HepG2 (cell line): ENCODE data around the gene PDLIM5. TPM values are rescaled to one million over a fixed set of nuclear protein-coding genes. Genes with fewer than 3 reads are reported as not detected.

Experiments used
- ATAC-seq: fragments of 200-7000 bp; cut with Tn5 transposase; 3 replicates; pipeline ENCODE4 v1.9.1; 2020; ENCODE audit warnings: mild to moderate bottlenecking, moderate library complexity
- BruUV-seq: library from RNA; stranded (reverse); fragments of 400-500 nt; replicated peaks from 2 replicates; lab custom pipeline; 2021; lab: Mats Ljungman, UMichigan
- CTCF ChIA-PET: fragments of 300-600 bp; formaldehyde crosslinking; extraction: SDS; loops from one replicate; lab custom pipeline; 2021; ENCODE audit warnings: low total read pairs, inconsistent platforms, low intra/inter-chr PET ratio; lab: Yijun Ruan, JAX
- POLR2A ChIA-PET: fragments of 350-600 bp; sonication (Branson Sonifier 250); formaldehyde crosslinking; loops from one replicate; lab custom pipeline; 2020; ENCODE audit warnings: antibody characterized with exemption, inconsistent platforms; lab: Yijun Ruan, JAX
- DNase-seq: peaks from one replicate; pipeline ENCODE4 v3.0.0-alpha.2; 2015; ENCODE audit warnings: low spot score
- FAIRE-seq: peaks from 3 replicates; lab custom pipeline; 2011; peaks lifted over from hg19 to GRCh38; lab: Jason Lieb, UNC
- H2AFZ ChIP-seq: one replicate; pipeline ENCODE4 v1.6.1; 2011; ENCODE audit warnings: low read length, inconsistent platforms
- H3K27ac ChIP-seq: fragments of 300-600 bp; 3 replicates; pipeline ENCODE4 v1.8.0; 2011; ENCODE audit warnings: mixed run types, mild to moderate bottlenecking, mixed read lengths, low read length, inconsistent platforms; ENCODE audit not compliant: insufficient read depth; ENCODE audit errors: extremely low read length
- H3K27me3 ChIP-seq, 2 experiments: fragments of 200-600 bp in 1 of 2; 2 replicates in 1 of 2; 3 replicates in 1 of 2; pipeline versions ENCODE4 v1.6.0 to v1.8.0; 2011; ENCODE audit warnings: low read length in 2 of 2, mild to moderate bottlenecking in 2 of 2, moderate library complexity in 2 of 2, inconsistent platforms in 1 of 2; ENCODE audit not compliant: insufficient read depth in 2 of 2, control insufficient read depth in 1 of 2
- H3K36me3 ChIP-seq, 2 experiments: fragments of 200-600 bp in 1 of 2; replicated peaks in 1 of 2; 2 replicates in 1 of 2; 3 replicates in 1 of 2; pipeline versions ENCODE4 v1.5.1 to v1.8.0; 2011; ENCODE audit warnings: low read length in 2 of 2, inconsistent platforms in 1 of 2; ENCODE audit not compliant: insufficient read depth in 2 of 2, control insufficient read depth in 1 of 2
- H3K4me1 ChIP-seq: 2 replicates; pipeline ENCODE4 v1.5.1; 2012; ENCODE audit warnings: low read length, inconsistent platforms; ENCODE audit not compliant: insufficient read depth
- H3K4me2 ChIP-seq: 2 replicates; pipeline ENCODE4 v1.6.0; 2011; ENCODE audit warnings: low read depth, low read length, inconsistent platforms
- H3K4me3 ChIP-seq, 3 experiments: fragments of 200-600 bp in 1 of 3; sonication (generic), shearing (Covaris generic) in 1 of 3; replicated peaks in 1 of 3; 2 replicates each; pipeline ENCODE4 v1.5.1; 2011 to 2016; ENCODE audit warnings: low read length in 3 of 3, inconsistent platforms in 2 of 3, low read depth in 2 of 3, mild to moderate bottlenecking in 2 of 3, control low read depth in 1 of 3, mixed read lengths in 1 of 3; ENCODE audit not compliant: insufficient read depth in 1 of 3
- H3K79me2 ChIP-seq: one replicate; pipeline ENCODE4 v1.6.1; 2011; ENCODE audit warnings: low read length, inconsistent platforms; ENCODE audit not compliant: insufficient read depth
- H3K9ac ChIP-seq: 2 replicates; pipeline ENCODE4 v1.6.0; 2011; ENCODE audit warnings: mild to moderate bottlenecking, low read depth, low read length, inconsistent platforms; ENCODE audit not compliant: insufficient read depth
- H3K9me3 ChIP-seq: 2 replicates; pipeline ENCODE4 v1.5.1; 2012; ENCODE audit warnings: mild to moderate bottlenecking, low read length
- H4K20me1 ChIP-seq: 2 replicates; pipeline ENCODE4 v1.6.0; 2011; ENCODE audit warnings: inconsistent platforms, mild to moderate bottlenecking, low read length, moderate library complexity; ENCODE audit not compliant: insufficient read depth
- CENPT ChIP-seq: sonication (generic); formaldehyde crosslinking; IDR thresholded peaks from 2 replicates; pipeline ENCODE4 v1.8.0; 2022; ENCODE audit warnings: low read depth, mild to moderate bottlenecking, moderate library complexity, missing genetic modification reagents
- FOXO4 ChIP-seq: sonication (generic); formaldehyde crosslinking; conservative IDR thresholded peaks from 2 replicates; pipeline ENCODE4 v1.8.1; 2023; ENCODE audit warnings: missing genetic modification reagents
- MAFF ChIP-seq: IDR thresholded peaks from 2 replicates; pipeline ENCODE4 v1.6.1; 2011; ENCODE audit warnings: low read depth, low read length, improper control_type of control experiment
- MAFK ChIP-seq, 2 experiments: IDR thresholded peaks in 1 of 2; conservative IDR thresholded peaks in 1 of 2; 2 replicates each; pipeline ENCODE4 v1.6.1; 2011; ENCODE audit warnings: improper control_type of control experiment in 2 of 2, low read length in 2 of 2
- ZBTB2 ChIP-seq: sonication (generic); formaldehyde crosslinking; IDR thresholded peaks from 2 replicates; pipeline ENCODE4 v1.8.0; 2022; ENCODE audit warnings: low read depth, missing genetic modification reagents
- ZNF142 ChIP-seq: sonication (generic); formaldehyde crosslinking; IDR thresholded peaks from 2 replicates; pipeline ENCODE4 v1.4.0; 2020; ENCODE audit warnings: missing genetic modification reagents
- ZNF260 ChIP-seq: sonication (generic); formaldehyde crosslinking; IDR thresholded peaks from 2 replicates; pipeline ENCODE4 v1.4.0; 2020; ENCODE audit warnings: missing genetic modification reagents, low read depth, mild to moderate bottlenecking, borderline replicate concordance
- ZNF430 ChIP-seq: sonication (generic); formaldehyde crosslinking; IDR thresholded peaks from 2 replicates; pipeline ENCODE4 v1.9.0; 2021; ENCODE audit warnings: mild to moderate bottlenecking, missing genetic modification reagents
- WGBS: methylation state at CpG from one replicate; pipeline ENCODE4 v1.1.6; 2017; ENCODE audit warnings: low lambda C conversion rate; 5-methylcytosine and 5-hydroxymethylcytosine counted together
- in situ Hi-C: cut with HindIII; loops from 2 replicates; pipeline ENCODE4 v1.10.0; 2017; ENCODE audit warnings: low pct_unique_long_range_greater_than_20kb; ENCODE audit not compliant: extremely low pct_ligation_motif_present
- intact Hi-C: fragments of 100-400 bp; cut with micrococcal nuclease; formaldehyde crosslinking; loops from one replicate; pipeline ENCODE4 v1.10.0; 2022; ENCODE audit not compliant: unreplicated experiment
- polyA plus RNA-seq, 8 experiments: library from polyadenylated mRNA; depleted of rRNA in 3 of 8; stranded (reverse) in 7 of 8; unstranded in 1 of 8; fragments of >200 nt; fragmentation: Illumina TruSeq in 4 of 8; extraction: Trizol in 4 of 8; gene quantifications; 2 replicates each; pipeline versions ENCODE4 v1.2.1 to v1.2.3, GENCODE V29; 2011 to 2016; ENCODE audit warnings: low read depth in 4 of 8, missing spikeins in 1 of 8, mixed read lengths in 1 of 8; ENCODE audit not compliant: insufficient read depth in 1 of 8
- total RNA-seq, 5 experiments: library from RNA; depleted of rRNA; stranded (reverse); fragments of >200 nt; fragmentation: Illumina TruSeq; extraction: Trizol; gene quantifications; 2 replicates each; pipeline ENCODE4 v1.2.3, GENCODE V29; 2016; ENCODE audit warnings: low read depth in 1 of 5

The PDLIM5 gene
- total and polyA plus RNA-seq, 2 of the 13 experiments (the other 11 are each of a cell fraction or from before 2014, with no cell fraction given): 52.8 to 119 TPM

GRCh38 chr4:94561249-94562024 lies 109.7 kb downstream of the PDLIM5 start:
- no peak overlapping the region for H2AFZ ChIP-seq
- WGBS: 99% methylated on average over 5 of the region's 5 CpGs
- DNase-seq: no peak
- peak overlapping the region; percentile 19 for H3K27ac ChIP-seq
- TF ChIP-seq ZNF430 (CRISPR knock-in tag) (no peak), MAFK (conservative IDR thresholded peaks at IDR 0.05 in 1 of 2, IDR thresholded peaks at IDR 0.05 in 1 of 2; ENCODE audit: low read length in 2 of 2) (peak; percentile 27 to 68; a peak in 2 of 4 replicates), ZBTB2 (CRISPR knock-in tag) (no peak), FOXO4 (CRISPR knock-in tag) (no peak), ZNF142 (CRISPR knock-in tag) (no peak), CENPT (no peak), ZNF260 (CRISPR knock-in tag) (no peak), MAFF (peak; percentile 61)
- FAIRE-seq: no peak
- CTCF ChIA-PET: no interaction called here
- H4K20me1 ChIP-seq: no peaks in the 10 kb centered on the region
- no peak for ATAC-seq
- no peaks in the 10 kb centered on the region for H3K36me3 ChIP-seq
- H3K9me3 ChIP-seq: no peaks in the 10 kb centered on the region
- no peak overlapping the region for H3K4me2 ChIP-seq
- H3K4me1 ChIP-seq: peaks cover 67% of the 10 kb centered on the region
- peaks cover 12% of the 10 kb centered on the region for H3K79me2 ChIP-seq
- H3K4me3 ChIP-seq: no peak overlapping the region
- no TSS peak for BruUV-seq
- in situ Hi-C loops: no loop called here
- H3K27me3 ChIP-seq: no peaks in the 10 kb centered on the region
- no peak overlapping the region for H3K9ac ChIP-seq
- intact Hi-C loops: loop anchor here (5.0 to 10.0 kb wide), 3 partner anchors 89 to 137 kb away; partner anchors contain the start of gene PDLIM5
- POLR2A ChIA-PET: no interaction called here
